GM12878 (cell line): ENCODE measurements around the gene DPH7.

ENCODE experiments used
- CBX5 ChIP-seq: sonication (generic); IDR thresholded peaks from 2 replicates; pipeline ENCODE4 v1.6.1; 2016; ENCODE audit warnings: low read depth, moderate library complexity, mild to moderate bottlenecking, inconsistent platforms
- CREB1 ChIP-seq: IDR thresholded peaks from 2 replicates; pipeline ENCODE4 v1.6.1; 2012; ENCODE audit warnings: low read depth, mild to moderate bottlenecking, inconsistent platforms
- FOXM1 ChIP-seq: IDR thresholded peaks from 2 replicates; pipeline ENCODE4 v1.6.1; 2012; ENCODE audit warnings: low read depth, mild to moderate bottlenecking, inconsistent platforms, low read length, moderate library complexity
- TF ChIP-seq, protein P1 (sequence below): IDR thresholded peaks from 2 replicates; pipeline ENCODE4 v1.6.1; 2011; ENCODE audit warnings: low read depth, low read length, improper control_type of control experiment, borderline replicate concordance
- TF ChIP-seq, protein P2 (sequence below), 3 experiments: IDR thresholded peaks in 2 of 3; conservative IDR thresholded peaks in 1 of 3; 2 replicates each; pipeline ENCODE4 v1.5.1; 2011; ENCODE audit warnings: low read depth in 3 of 3, low read length in 3 of 3, mild to moderate bottlenecking in 3 of 3, control low read depth in 2 of 3, moderate library complexity in 2 of 3, inconsistent platforms in 1 of 3, mixed read lengths in 1 of 3; ENCODE audit not compliant: control insufficient read depth in 2 of 3, insufficient read depth in 1 of 3; ENCODE audit errors: extremely low read depth in 1 of 3
- TF ChIP-seq, protein P3 (sequence below): fragments of 450-650 bp; IDR thresholded peaks from 2 replicates; pipeline ENCODE4 v1.6.1; 2017; ENCODE audit warnings: mild to moderate bottlenecking

DNA sequence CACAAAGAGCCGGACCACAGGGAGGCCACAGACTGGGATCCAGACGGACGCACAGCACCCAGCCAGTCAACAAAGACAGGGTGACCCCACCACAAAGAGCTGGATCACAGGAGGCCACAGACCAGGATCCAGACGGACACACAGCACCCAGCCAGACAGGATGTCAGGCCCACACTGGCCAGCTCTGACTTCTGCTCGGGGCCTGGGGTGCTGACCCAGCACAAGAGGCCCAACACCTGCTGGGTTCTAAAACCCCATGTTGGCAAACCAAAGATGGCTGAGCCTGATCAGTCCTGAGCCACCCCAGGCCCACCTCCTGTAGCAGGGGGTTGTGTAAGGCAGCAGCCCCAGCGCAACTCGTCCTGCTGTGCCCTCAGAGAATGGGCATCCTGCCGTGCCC lies 5.2 kb upstream of the DPH7 start:
- TF ChIP-seq, protein P1, sequence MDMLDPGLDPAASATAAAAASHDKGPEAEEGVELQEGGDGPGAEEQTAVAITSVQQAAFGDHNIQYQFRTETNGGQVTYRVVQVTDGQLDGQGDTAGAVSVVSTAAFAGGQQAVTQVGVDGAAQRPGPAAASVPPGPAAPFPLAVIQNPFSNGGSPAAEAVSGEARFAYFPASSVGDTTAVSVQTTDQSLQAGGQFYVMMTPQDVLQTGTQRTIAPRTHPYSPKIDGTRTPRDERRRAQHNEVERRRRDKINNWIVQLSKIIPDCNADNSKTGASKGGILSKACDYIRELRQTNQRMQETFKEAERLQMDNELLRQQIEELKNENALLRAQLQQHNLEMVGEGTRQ = no peak
- TF ChIP-seq, protein P2, sequence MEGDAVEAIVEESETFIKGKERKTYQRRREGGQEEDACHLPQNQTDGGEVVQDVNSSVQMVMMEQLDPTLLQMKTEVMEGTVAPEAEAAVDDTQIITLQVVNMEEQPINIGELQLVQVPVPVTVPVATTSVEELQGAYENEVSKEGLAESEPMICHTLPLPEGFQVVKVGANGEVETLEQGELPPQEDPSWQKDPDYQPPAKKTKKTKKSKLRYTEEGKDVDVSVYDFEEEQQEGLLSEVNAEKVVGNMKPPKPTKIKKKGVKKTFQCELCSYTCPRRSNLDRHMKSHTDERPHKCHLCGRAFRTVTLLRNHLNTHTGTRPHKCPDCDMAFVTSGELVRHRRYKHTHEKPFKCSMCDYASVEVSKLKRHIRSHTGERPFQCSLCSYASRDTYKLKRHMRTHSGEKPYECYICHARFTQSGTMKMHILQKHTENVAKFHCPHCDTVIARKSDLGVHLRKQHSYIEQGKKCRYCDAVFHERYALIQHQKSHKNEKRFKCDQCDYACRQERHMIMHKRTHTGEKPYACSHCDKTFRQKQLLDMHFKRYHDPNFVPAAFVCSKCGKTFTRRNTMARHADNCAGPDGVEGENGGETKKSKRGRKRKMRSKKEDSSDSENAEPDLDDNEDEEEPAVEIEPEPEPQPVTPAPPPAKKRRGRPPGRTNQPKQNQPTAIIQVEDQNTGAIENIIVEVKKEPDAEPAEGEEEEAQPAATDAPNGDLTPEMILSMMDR (IDR thresholded peaks at IDR 0.05 in 2 of 3, conservative IDR thresholded peaks at IDR 0.05 in 1 of 3; ENCODE audit: control insufficient read depth in 2 of 3, extremely low read depth in 1 of 3, insufficient read depth in 1 of 3, low read depth in 3 of 3, low read length in 3 of 3) = no peak
- no peak for TF ChIP-seq CREB1
- no peak for TF ChIP-seq FOXM1
- TF ChIP-seq, protein P3, sequence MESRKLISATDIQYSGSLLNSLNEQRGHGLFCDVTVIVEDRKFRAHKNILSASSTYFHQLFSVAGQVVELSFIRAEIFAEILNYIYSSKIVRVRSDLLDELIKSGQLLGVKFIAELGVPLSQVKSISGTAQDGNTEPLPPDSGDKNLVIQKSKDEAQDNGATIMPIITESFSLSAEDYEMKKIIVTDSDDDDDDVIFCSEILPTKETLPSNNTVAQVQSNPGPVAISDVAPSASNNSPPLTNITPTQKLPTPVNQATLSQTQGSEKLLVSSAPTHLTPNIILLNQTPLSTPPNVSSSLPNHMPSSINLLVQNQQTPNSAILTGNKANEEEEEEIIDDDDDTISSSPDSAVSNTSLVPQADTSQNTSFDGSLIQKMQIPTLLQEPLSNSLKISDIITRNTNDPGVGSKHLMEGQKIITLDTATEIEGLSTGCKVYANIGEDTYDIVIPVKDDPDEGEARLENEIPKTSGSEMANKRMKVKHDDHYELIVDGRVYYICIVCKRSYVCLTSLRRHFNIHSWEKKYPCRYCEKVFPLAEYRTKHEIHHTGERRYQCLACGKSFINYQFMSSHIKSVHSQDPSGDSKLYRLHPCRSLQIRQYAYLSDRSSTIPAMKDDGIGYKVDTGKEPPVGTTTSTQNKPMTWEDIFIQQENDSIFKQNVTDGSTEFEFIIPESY = no peak
- no peak for TF ChIP-seq CBX5
